Fibroblast of mammary gland (primary cell): ENCODE measurements around the gene PTPRK.

ENCODE experiments used
- DNase-seq: peaks from one replicate; pipeline ENCODE4 v3.0.0-alpha.2; 2010; ENCODE audit warnings: low read depth
- H3K4me3 ChIP-seq: 2 replicates; pipeline ENCODE4 v1.5.1; 2011; ENCODE audit warnings: low read depth, mild to moderate bottlenecking, low read length, moderate library complexity; ENCODE audit not compliant: control insufficient read depth
- CTCF ChIP-seq: conservative IDR thresholded peaks from 2 replicates; pipeline ENCODE4 v1.5.1; 2011; ENCODE audit warnings: low read depth, low read length, inconsistent platforms; ENCODE audit not compliant: control insufficient read depth, insufficient read depth

The PTPRK gene

DNA sequence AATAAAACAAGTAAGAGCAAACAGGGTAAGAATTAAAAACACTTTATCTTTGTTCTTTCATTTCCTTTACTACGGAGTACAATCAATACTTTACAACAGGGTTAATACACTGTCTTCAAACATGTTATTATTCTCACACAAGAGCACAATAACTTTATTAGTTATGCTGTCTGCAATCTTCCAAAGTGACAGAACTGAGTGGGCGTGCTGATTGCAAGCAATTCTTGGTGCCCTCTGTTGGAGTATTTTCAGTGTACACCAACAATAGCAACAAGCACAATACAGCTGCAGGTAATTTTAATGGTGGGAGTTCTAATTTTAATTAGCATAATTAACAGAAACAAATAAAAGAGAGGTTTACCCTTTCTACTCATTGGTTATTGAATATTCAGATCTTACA, 33.9 kb upstream of the PTPRK start:
- peak; percentile 23 for DNase-seq
- H3K4me3 ChIP-seq: no peak overlapping the region
- TF ChIP-seq CTCF: peak; percentile 26

DNA sequence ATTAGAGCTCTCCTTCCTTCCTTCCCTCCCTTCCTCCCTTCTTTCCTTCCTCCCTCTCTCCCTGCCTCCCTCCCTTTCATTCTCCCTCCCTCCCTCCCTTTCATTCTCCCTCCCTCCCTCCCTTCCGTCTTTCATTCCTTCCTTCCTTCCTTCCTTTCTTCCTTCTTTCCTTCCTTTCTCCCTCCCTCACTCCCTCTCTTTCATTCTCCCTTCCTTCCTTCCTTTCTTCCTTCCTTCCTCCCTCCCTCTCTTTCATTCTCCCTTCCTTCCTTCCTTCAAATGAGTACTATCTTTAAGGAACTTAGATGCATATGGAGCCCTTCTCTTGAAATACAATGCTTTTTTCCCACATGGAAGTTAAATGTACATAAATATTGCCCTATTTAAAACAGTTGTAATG, 20.9 kb upstream of the PTPRK start:
- no peak for TF ChIP-seq CTCF
- DNase-seq: no peak
- no peak overlapping the region for H3K4me3 ChIP-seq

GRCh38 chr6:128538763-128539162, 18.4 kb upstream of the PTPRK start:
- H3K4me3 ChIP-seq: no peak overlapping the region
- DNase-seq: no peak
- TF ChIP-seq CTCF: no peak

DNA sequence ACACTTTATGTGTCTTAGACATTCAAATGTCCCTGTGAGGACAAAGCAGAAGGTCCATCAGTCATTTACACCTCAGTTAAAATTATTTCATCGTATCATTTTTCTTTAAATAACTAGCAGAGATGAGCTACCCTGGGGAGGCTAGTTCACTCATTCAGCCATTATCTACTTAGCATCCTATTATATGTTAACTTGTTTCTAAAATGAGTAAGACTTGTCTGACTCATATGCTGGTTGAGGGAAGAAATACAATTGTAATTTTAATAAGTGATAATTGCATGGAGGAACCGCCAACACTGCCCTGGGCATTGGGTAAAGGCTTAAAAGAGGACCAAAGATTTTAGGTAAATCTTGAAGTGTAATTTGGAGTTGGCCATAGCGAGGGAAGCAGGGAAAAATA, 12.4 kb upstream of the PTPRK start:
- peak; percentile 51 for DNase-seq
- no peak for TF ChIP-seq CTCF
- no peak overlapping the region for H3K4me3 ChIP-seq

- DNase-seq: no peak
- no peak overlapping the region for H3K4me3 ChIP-seq
- TF ChIP-seq CTCF: no peak
Observed at GRCh38 chr6:128532136-128532535, 11.7 kb upstream of the PTPRK start.

DNA sequence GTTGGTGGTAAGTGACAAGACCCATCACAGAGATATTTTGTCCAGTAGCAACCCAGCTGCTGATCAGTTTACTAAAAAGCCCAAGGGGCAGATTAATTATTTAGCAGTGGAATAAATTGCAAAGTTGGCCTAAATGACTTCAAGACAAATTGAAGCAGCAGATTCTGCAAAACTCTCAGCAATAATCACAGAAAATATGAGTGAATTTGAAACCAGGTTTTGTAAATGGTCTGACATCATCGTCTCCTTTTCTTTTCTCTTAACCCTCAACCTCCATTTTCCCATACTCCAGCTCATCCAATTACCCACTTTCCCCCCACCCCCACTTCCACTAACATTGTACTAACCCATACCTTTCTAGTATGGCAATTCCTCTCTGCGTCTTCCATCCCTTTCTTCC, 11.3 kb upstream of the PTPRK start:
- TF ChIP-seq CTCF: no peak
- H3K4me3 ChIP-seq: no peak overlapping the region
- DNase-seq: no peak

DNA sequence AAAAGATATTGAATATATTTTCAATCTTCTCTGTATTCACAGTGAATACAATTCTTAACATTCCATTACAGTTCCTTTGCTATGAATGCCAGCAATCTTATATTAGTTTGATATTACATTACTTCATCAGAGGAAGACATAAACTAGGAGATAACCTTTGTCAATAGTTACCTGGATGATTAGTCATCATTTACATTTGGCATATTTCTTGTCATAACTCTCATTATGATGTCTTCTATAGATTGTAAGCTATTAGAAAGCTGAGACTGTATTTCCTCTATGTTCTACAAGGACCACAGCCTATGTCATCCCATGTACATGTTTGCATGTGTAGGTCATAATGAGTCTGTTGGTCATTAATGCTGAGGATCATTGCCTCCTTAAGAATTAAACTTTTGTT, 7.8 kb upstream of the PTPRK start:
- no peak for TF ChIP-seq CTCF
- no peak overlapping the region for H3K4me3 ChIP-seq
- DNase-seq: no peak
